Lower lobe of right lung (tissue), 2 donors: ENCODE results near the gene HOXC11. TPM values are rescaled to one million over a fixed set of nuclear protein-coding genes. Genes with fewer than 3 reads are reported as not detected.

Experiments used
- ATAC-seq, 2 donors: fragments of 200-7000 bp; cut with Tn5 transposase; one replicate each; pipeline ENCODE4 v1.9.1; 2020 to 2022; ENCODE audit warnings: mild to moderate bottlenecking in 2 of 2, moderate library complexity in 2 of 2
- DNase-seq: peaks from one replicate; pipeline ENCODE4 v3.0.0-alpha.2; 2020
- H3K27ac ChIP-seq: fragments of 200-600 bp; one replicate; pipeline ENCODE4 v1.8.0; 2022
- H3K27me3 ChIP-seq: fragments of 200-600 bp; one replicate; pipeline ENCODE4 v1.8.0; 2022; ENCODE audit warnings: low read depth
- H3K36me3 ChIP-seq: fragments of 200-600 bp; one replicate; pipeline ENCODE4 v1.8.0; 2022; ENCODE audit warnings: mild to moderate bottlenecking
- H3K4me1 ChIP-seq: fragments of 200-600 bp; one replicate; pipeline ENCODE4 v1.8.0; 2022
- H3K4me3 ChIP-seq: fragments of 200-600 bp; one replicate; pipeline ENCODE4 v1.8.0; 2022; ENCODE audit warnings: mild to moderate bottlenecking
- H3K9me3 ChIP-seq: fragments of 200-600 bp; one replicate; pipeline ENCODE4 v1.8.0; 2022
- intact Hi-C: fragments of 100-400 bp; cut with DNase I; formaldehyde crosslinking; loops from one replicate; pipeline ENCODE4 v1.11.0; 2022
- total RNA-seq: library from RNA; stranded (reverse); fragmentation: NEBNext Ultra II Directional; extraction: Animal tissue kit (Norgen Biotek cat#: 25700); gene quantifications from one replicate; pipeline ENCODE4 v1.2.1, GENCODE V29; 2021
- TF ChIP-seq, protein P1 (sequence below): fragments of 200-600 bp; IDR thresholded peaks from one replicate; pipeline ENCODE4 v1.8.0; 2022; ENCODE audit warnings: antibody characterized with exemption, mild to moderate bottlenecking
- donor health status: DM: no; HTN: yes; CAD: no; lungs with severe emphysema.

HOXC11 gene
- total RNA-seq, 1 donor from 2014 or later: not detected

DNA sequence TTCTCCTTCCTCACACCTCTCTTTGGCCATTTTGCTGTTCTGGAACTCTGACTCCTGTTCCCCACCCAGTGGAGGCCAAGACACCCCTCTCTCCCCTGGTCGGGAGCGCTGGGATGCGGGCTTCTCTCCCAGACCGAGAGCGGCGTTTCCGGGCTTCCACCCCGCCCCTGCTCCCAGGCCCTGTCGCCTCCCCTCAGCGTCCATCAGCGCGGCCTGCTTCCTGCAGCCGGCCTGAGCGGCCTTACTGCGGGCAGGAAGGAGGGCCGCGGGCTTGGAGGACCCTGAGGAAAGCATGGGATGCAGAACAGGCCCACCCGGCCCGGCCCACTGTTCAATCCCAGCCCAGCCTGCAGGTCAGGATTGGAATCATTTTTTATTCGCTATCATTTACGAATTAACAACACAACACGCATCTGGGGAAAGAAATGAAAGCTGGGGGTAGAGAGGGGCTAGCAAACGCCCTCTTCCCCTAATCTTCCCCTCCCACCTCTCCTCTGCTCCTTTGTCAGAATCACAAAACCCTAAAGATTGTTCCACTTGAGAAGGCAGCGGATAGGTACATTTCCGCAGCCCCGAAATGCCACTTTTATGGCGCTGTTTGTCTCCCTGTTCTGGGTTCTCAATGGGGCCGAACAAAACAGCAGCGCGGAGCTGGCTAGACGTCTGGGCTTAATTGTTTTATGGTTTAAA lies 32.1 kb downstream of the HOXC11 start:
- Histone ChIP-seq H3K9me3 (no peaks in the 10 kb centered on the region), H3K4me1 (peaks cover 29% of the 10 kb centered on the region), H3K36me3 (no peaks in the 10 kb centered on the region), H3K27ac (no peak overlapping the region), H3K4me3 (no peak overlapping the region), H3K27me3 (peaks cover 96% of the 10 kb centered on the region)
- intact Hi-C loops: loop anchor here (5.0 kb wide), 1 partner anchor 202 kb away; no protein-coding TSS in a partner anchor
- TF ChIP-seq, protein P1, sequence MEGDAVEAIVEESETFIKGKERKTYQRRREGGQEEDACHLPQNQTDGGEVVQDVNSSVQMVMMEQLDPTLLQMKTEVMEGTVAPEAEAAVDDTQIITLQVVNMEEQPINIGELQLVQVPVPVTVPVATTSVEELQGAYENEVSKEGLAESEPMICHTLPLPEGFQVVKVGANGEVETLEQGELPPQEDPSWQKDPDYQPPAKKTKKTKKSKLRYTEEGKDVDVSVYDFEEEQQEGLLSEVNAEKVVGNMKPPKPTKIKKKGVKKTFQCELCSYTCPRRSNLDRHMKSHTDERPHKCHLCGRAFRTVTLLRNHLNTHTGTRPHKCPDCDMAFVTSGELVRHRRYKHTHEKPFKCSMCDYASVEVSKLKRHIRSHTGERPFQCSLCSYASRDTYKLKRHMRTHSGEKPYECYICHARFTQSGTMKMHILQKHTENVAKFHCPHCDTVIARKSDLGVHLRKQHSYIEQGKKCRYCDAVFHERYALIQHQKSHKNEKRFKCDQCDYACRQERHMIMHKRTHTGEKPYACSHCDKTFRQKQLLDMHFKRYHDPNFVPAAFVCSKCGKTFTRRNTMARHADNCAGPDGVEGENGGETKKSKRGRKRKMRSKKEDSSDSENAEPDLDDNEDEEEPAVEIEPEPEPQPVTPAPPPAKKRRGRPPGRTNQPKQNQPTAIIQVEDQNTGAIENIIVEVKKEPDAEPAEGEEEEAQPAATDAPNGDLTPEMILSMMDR: no peak
- DNase-seq: no peak
- ATAC-seq: peak in 1 of 2 donors; percentile 4

DNA sequence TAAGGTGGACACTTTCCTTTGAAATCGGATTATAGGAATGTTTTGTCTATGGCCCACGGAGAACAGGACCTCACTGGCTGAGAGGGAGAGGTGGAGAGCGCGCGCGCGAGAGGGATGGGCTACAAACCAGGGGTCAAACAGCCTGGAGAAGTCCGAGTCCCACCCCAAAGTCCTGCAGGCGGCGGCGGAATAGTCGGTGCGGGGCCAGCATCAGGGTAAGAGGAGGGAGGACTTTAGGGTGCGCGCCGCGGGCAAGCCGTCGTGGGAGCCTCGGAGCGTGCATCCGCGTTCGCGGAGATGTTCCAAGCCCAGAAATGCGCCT lies 32.6 kb downstream of the HOXC11 start:
- intact Hi-C loops: no loop called here
- H3K27me3 ChIP-seq: peaks cover 96% of the 10 kb centered on the region
- DNase-seq: no peak

GRCh38 chr12:54005853-54006558 lies 33.1 kb downstream of the HOXC11 start:
- H3K27me3 ChIP-seq: peaks cover 96% of the 10 kb centered on the region

More for the DNA sequence above, 32.6 kb downstream of the HOXC11 start:
- TF ChIP-seq, protein P1: no peak
- peaks cover 25% of the 10 kb centered on the region for H3K4me1 ChIP-seq
- ATAC-seq: no peak
- H3K36me3 ChIP-seq: no peaks in the 10 kb centered on the region
- H3K9me3 ChIP-seq: no peaks in the 10 kb centered on the region
- no peak overlapping the region for H3K4me3 ChIP-seq
- H3K27ac ChIP-seq: no peak overlapping the region

GRCh38 chr12:54006559-54007220 lies 33.8 kb downstream of the HOXC11 start:
- H3K27me3 ChIP-seq: peaks cover 96% of the 10 kb centered on the region
- H3K4me3 ChIP-seq: peak overlapping the region; percentile 44
- ATAC-seq (no peak), DNase-seq (no peak)
- intact Hi-C loops: no loop called here
- H3K9me3 ChIP-seq: no peaks in the 10 kb centered on the region
- H3K36me3 ChIP-seq: no peaks in the 10 kb centered on the region
- H3K27ac ChIP-seq: no peak overlapping the region
- TF ChIP-seq, protein P1: no peak
- peaks cover 25% of the 10 kb centered on the region for H3K4me1 ChIP-seq

More at GRCh38 chr12:54005853-54006558, 33.1 kb downstream of the HOXC11 start:
- ATAC-seq: peak; percentile 90 to 92
- TF ChIP-seq, protein P1: peak; percentile 94
- Histone ChIP-seq H3K9me3 (no peaks in the 10 kb centered on the region), H3K27ac (no peak overlapping the region), H3K4me3 (peak overlapping the region; percentile 44), H3K4me1 (peaks cover 25% of the 10 kb centered on the region), H3K36me3 (no peaks in the 10 kb centered on the region)
- peak; percentile 92 for DNase-seq
- intact Hi-C loops: no loop called here

DNA sequence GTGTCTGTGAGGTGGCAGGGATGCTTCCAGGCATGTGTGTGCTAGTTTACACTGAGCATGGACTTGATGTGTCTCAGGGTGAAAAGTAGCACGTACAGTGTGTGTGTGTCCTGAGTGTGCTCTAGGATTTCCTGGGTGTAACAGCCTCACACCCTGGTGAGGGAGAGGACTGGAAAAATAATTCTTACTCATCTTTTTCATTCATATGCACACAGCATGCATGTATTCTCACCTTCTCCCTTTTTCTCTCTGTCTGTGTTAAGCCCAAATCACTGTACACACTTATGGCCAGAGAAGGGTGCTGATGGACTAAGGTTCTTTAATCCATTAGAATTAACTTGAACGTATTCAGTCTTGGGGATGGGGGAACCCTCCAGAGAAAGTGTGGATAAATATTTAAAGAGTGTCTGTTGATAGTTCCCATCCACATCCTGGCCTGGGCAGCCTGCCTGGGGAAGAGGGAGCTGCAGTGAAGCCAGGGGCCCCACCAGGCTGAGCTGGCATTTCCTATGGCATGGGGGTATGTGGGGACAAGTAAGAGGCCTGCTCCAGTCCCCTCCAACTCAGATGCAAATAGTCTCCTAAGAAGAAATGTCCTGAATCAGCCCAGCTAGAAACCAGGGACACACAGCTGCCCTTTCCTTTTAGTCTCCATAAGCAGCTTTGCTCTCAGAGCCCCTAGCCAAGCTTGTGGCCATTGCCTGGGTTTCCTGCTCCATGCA lies 34.8 kb downstream of the HOXC11 start:
- ATAC-seq (no peak), DNase-seq (no peak)
- H3K36me3 ChIP-seq: no peaks in the 10 kb centered on the region
- TF ChIP-seq, protein P1: no peak
- peaks cover 25% of the 10 kb centered on the region for H3K4me1 ChIP-seq
- H3K27ac ChIP-seq: no peak overlapping the region
- intact Hi-C loops: no loop called here
- peaks cover 96% of the 10 kb centered on the region for H3K27me3 ChIP-seq
- H3K4me3 ChIP-seq: no peak overlapping the region
- no peaks in the 10 kb centered on the region for H3K9me3 ChIP-seq
